Uterus (tissue), 4 donors: ENCODE measurements around the gene ITIH5. TPM values are rescaled to one million over a fixed set of nuclear protein-coding genes. Genes with fewer than 3 reads are reported as not detected.
"Not testable (repeated sequence)": the region's sequence is repeated elsewhere in the genome, so short reads cannot be mapped to it uniquely, and the experiment has no call there.

Experiments used
- DNase-seq, 2 donors: peaks; one replicate each; pipeline ENCODE4 v3.0.0-alpha.2; 2019 to 2020
- H3K27ac ChIP-seq, 2 donors: fragments of 200-600 bp; sonication (generic); 1 replicate in 1 of 2; 2 replicates in 1 of 2; pipeline ENCODE4 v1.5.1; 2016 to 2018
- H3K27me3 ChIP-seq, 2 donors: fragments of 200-600 bp; sonication (generic); one replicate each; pipeline ENCODE4 v1.5.1; 2018 to 2019; ENCODE audit warnings: control low read depth in 1 of 2
- H3K36me3 ChIP-seq, 2 donors: fragments of 200-600 bp; sonication (generic); one replicate each; pipeline ENCODE4 v1.5.1; 2019; ENCODE audit warnings: control low read depth in 1 of 2
- H3K4me1 ChIP-seq, 2 donors: fragments of 200-600 bp; sonication (generic); one replicate each; pipeline ENCODE4 v1.5.1; 2018 to 2019; ENCODE audit warnings: control low read depth in 1 of 2
- H3K4me3 ChIP-seq, 2 donors: fragments of 200-600 bp; sonication (generic); 1 replicate in 1 of 2; 2 replicates in 1 of 2; pipeline ENCODE4 v1.5.1; 2018 to 2019; ENCODE audit warnings: mild to moderate bottlenecking in 1 of 2
- H3K9me3 ChIP-seq, 2 donors: fragments of 200-600 bp; sonication (generic); one replicate each; pipeline ENCODE4 v1.5.1; 2019; ENCODE audit warnings: control low read depth in 1 of 2
- POLR2A ChIP-seq, 2 donors: fragments of 450-650 bp; IDR thresholded peaks; one replicate each; pipeline ENCODE4 v1.6.1; 2016; ENCODE audit warnings: antibody characterized with exemption in 2 of 2, mild to moderate bottlenecking in 1 of 2, moderate library complexity in 1 of 2
- intact Hi-C: fragments of 100-400 bp; cut with DNase I; formaldehyde crosslinking; loops from one replicate; pipeline ENCODE4 v1.15.1; 2023; ENCODE audit warnings: low total_unique reads
- total RNA-seq, 4 donors: library from RNA; depleted of rRNA in 3 of 4; stranded (reverse); fragments of >200 nt in 3 of 4; gene quantifications; one replicate each; pipeline versions ENCODE4 v1.1.0 to v1.2.4, GENCODE V29; 2014 to 2023
- TF ChIP-seq, protein P1 (sequence below), 4 experiments: fragments of 200-600 bp in 2 of 4; fragments of 450-650 bp in 2 of 4; sonication (generic) in 2 of 4; IDR thresholded peaks; one replicate each; pipeline ENCODE4 v1.5.1; 2016 to 2019; ENCODE audit warnings: antibody characterized with exemption in 4 of 4, mild to moderate bottlenecking in 2 of 4, moderate library complexity in 1 of 4
- donor health status: DM: yes; HTN: yes; CAD: no.

Gene ITIH5
- 10 to 100 TPM in 2 of 4 donors, 1 to 10 TPM in 2; 8.4 to 32.9 (median 16.9) TPM for total RNA-seq

DNA sequence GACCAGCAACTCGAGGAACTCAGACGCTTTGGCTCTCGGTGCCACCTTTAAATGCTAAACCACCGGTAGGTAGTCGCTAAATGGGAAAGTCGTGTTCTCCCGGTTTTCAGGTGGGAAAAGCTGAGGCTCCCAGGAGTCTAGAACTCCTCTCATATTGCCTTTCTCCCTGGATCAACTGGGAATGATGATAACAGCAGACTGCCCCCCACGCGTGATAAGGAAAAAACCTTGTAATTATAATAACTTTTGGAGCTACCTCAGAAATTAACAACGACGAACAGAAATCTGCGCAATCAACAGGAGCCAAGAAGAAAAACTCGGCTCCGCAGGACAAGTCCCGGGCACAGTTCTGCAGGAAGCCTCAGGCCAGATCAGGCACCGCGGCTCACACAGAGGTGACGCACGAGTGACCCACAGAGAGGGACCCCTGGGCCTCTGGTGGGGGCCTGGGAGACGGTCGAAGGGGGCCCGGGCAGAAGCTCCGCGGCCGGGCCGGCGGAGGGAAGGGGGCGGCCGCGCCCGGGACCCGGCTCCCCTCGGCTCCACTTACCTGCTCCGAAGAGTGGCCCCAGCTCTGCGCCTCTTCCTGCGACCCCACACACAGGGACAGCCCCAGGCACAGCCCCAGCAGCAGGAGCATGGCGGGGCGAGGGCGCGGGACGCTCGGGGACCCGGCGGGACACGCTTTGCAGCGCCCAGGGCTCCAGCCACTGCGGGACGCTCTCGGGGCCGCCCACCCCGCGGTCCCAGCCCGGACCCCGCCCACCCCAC, at the start of gene ITIH5:
TSS of gene ITIH5 (minus strand) at position 714 of the 771 bp plus-strand sequence. CDS start at position 640, 74 bp downstream.
- DNase-seq: peak in 1 of 2 donors; percentile 28
- H3K4me3 ChIP-seq: peak within 1 kb of the TSS; percentile 64 to 66
- no peaks in the 10 kb centered on the region for H3K36me3 ChIP-seq
- intact Hi-C loops: no loop called here
- no peaks in the 10 kb centered on the region for H3K4me1 ChIP-seq
- H3K9me3 ChIP-seq: no peaks in the 10 kb centered on the region
- TF ChIP-seq, protein P1, sequence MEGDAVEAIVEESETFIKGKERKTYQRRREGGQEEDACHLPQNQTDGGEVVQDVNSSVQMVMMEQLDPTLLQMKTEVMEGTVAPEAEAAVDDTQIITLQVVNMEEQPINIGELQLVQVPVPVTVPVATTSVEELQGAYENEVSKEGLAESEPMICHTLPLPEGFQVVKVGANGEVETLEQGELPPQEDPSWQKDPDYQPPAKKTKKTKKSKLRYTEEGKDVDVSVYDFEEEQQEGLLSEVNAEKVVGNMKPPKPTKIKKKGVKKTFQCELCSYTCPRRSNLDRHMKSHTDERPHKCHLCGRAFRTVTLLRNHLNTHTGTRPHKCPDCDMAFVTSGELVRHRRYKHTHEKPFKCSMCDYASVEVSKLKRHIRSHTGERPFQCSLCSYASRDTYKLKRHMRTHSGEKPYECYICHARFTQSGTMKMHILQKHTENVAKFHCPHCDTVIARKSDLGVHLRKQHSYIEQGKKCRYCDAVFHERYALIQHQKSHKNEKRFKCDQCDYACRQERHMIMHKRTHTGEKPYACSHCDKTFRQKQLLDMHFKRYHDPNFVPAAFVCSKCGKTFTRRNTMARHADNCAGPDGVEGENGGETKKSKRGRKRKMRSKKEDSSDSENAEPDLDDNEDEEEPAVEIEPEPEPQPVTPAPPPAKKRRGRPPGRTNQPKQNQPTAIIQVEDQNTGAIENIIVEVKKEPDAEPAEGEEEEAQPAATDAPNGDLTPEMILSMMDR (IDR thresholded peaks at IDR 0.05): no peak
- TF ChIP-seq POLR2A (IDR thresholded peaks at IDR 0.05): peak in 1 of 2 donors; percentile 17
- peak within 1 kb of the TSS; percentile 52 to 73 for H3K27ac ChIP-seq
- H3K27me3 ChIP-seq: no peaks in the 10 kb centered on the region

DNA sequence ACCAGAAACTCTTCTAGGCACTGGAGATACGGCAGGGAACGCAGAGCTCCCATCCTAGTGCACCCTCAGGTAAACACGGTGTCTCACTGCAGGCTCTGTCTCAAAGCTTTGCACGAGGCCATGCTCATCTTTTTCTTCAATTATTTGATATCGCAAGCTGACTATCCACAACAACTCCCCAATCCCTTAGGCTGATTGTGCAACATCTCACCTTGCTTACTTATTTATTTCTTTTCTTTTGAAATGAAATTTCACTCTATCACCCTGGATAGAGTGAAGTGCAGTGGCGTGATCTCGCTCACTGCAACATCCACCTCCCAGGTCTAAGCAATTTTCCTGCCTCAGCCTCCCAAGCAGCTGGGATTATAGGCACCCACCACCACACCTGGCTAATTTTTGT, 48.7 kb upstream of the ITIH5 start:
- intact Hi-C loops: no loop called here
- DNase-seq: no peak
- TF ChIP-seq, protein P1 (IDR thresholded peaks at IDR 0.05): no peak
- TF ChIP-seq POLR2A (IDR thresholded peaks at IDR 0.05): no peak

DNA sequence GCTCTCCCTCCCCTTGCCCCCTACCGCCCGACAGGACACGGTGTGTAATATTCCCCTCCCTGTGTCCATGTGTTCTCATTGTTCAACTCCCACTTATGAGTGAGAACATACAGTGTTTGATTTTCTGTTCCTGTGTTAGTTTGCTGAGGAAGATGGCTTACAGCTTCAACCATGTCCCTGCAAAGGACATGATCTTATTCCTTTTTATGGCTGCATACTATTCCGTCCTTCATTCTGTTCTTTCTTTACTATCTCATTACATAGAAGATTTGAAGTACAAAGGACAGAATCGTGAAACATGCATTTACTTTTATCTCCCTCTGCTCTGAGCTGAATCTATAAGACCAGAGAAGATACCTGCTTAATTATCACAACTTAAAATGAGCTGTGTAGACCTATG, 44.3 kb upstream of the ITIH5 start:
- H3K36me3 ChIP-seq, H3K27ac ChIP-seq, H3K4me3 ChIP-seq, H3K9me3 ChIP-seq, H3K4me1 ChIP-seq, H3K27me3 ChIP-seq, intact Hi-C loops, DNase-seq: not testable (repeated sequence)

More for the DNA sequence above, 48.7 kb upstream of the ITIH5 start:
- H3K4me1 ChIP-seq: no peaks in the 10 kb centered on the region
- no peak overlapping the region for H3K27ac ChIP-seq
- no peaks in the 10 kb centered on the region for H3K27me3 ChIP-seq
- H3K9me3 ChIP-seq: no peaks in the 10 kb centered on the region
- no peaks in the 10 kb centered on the region for H3K36me3 ChIP-seq
- H3K4me3 ChIP-seq: no peak overlapping the region

DNA sequence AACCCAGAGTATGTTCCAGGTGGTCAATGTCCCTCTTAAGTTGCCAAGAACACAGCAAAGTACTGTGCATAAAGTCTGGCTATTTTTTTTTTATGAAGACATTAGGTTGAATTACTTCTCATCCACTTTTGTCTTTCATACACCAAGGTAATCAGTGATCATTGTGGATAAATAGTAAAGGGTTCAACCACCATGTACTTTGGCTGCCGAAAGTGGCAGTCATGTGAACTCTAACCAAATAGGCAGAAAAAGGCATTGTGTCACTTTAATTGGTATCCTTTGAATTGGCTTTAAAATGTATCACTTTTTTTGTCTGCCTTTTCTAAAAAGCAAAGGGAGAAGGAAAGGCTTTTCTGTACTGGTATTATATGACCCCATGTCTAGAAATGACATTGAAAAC, 43.7 kb upstream of the ITIH5 start:
- Histone ChIP-seq H3K4me3 (no peak overlapping the region), H3K27ac (no peak overlapping the region), H3K27me3 (no peaks in the 10 kb centered on the region), H3K4me1 (no peaks in the 10 kb centered on the region), H3K36me3 (no peaks in the 10 kb centered on the region), H3K9me3 (no peaks in the 10 kb centered on the region)
- DNase-seq: no peak
- no peak for TF ChIP-seq POLR2A (IDR thresholded peaks at IDR 0.05)
- TF ChIP-seq, protein P1 (IDR thresholded peaks at IDR 0.05): no peak
- intact Hi-C loops: no loop called here

DNA sequence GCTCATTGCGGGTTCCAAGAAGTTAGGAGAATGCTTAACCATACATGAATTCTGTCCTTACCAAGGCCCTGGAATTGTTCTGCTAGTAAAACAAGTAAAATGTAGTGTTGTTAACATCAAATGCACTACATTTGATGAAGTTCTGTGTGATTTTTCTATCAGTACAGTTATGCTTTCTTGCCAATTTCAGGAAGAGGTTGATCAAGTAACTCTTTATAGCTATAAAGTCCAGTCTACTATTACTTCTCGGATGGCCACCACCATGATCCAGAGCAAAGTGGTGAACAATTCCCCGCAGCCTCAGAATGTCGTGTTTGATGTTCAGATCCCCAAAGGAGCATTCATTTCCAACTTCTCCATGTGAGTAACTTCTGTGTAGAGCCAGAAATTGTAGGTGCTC, 42.1 kb upstream of the ITIH5 start:
- DNase-seq: no peak
- Histone ChIP-seq H3K4me3 (no peak overlapping the region), H3K9me3 (no peaks in the 10 kb centered on the region), H3K36me3 (no peaks in the 10 kb centered on the region), H3K27ac (no peak overlapping the region), H3K4me1 (no peaks in the 10 kb centered on the region), H3K27me3 (no peaks in the 10 kb centered on the region)
- intact Hi-C loops: no loop called here
- TF ChIP-seq, protein P1 (IDR thresholded peaks at IDR 0.05): no peak
- TF ChIP-seq POLR2A (IDR thresholded peaks at IDR 0.05): no peak
